Glutamatergic neuron (in vitro differentiated cells): ENCODE data around the gene EEFSEC. TPM values are rescaled to one million over a fixed set of nuclear protein-coding genes. Genes with fewer than 3 reads are reported as not detected.

ENCODE experiments used
- DNase-seq: peaks from one replicate; pipeline ENCODE4 v3.0.0; 2022
- H3K27ac Mint-ChIP-seq: one replicate; pipeline ENCODE4 v1.8.0; 2020; ENCODE audit warnings: mild to moderate bottlenecking, mixed read lengths, inconsistent platforms; ENCODE audit not compliant: unreplicated experiment
- H3K27me3 Mint-ChIP-seq: one replicate; pipeline ENCODE4 v1.8.0; 2020; ENCODE audit warnings: mild to moderate bottlenecking, moderate library complexity, mixed read lengths, inconsistent platforms; ENCODE audit not compliant: unreplicated experiment
- H3K36me3 Mint-ChIP-seq: one replicate; pipeline ENCODE4 v1.8.0; 2020; ENCODE audit warnings: mild to moderate bottlenecking, mixed read lengths, inconsistent platforms; ENCODE audit not compliant: unreplicated experiment
- H3K4me1 Mint-ChIP-seq: one replicate; pipeline ENCODE4 v1.8.0; 2020; ENCODE audit warnings: mild to moderate bottlenecking, low read depth, mixed read lengths, inconsistent platforms; ENCODE audit not compliant: unreplicated experiment
- H3K4me3 Mint-ChIP-seq: one replicate; pipeline ENCODE4 v1.8.0; 2020; ENCODE audit warnings: mild to moderate bottlenecking, mixed read lengths, inconsistent platforms; ENCODE audit not compliant: unreplicated experiment
- H3K9me3 Mint-ChIP-seq: one replicate; pipeline ENCODE4 v1.8.0; 2020; ENCODE audit warnings: mild to moderate bottlenecking, moderate library complexity, mixed read lengths, inconsistent platforms; ENCODE audit not compliant: unreplicated experiment
- CTCF ChIP-seq: fragments of 200-600 bp; sonication (generic); IDR thresholded peaks from one replicate; pipeline ENCODE4 v1.5.0; 2021; ENCODE audit not compliant: partially characterized antibody, unreplicated experiment
- total RNA-seq: library from RNA; stranded (reverse); fragmentation: NEBNext Ultra II Directional; extraction: Animal tissue kit (Norgen Biotek cat#: 25700); gene quantifications from one replicate; pipeline ENCODE4 v1.2.1, GENCODE V29; 2021; ENCODE audit not compliant: unreplicated experiment

Gene EEFSEC
- total RNA-seq, 1 donor from 2014 or later: 8.3 TPM

DNA sequence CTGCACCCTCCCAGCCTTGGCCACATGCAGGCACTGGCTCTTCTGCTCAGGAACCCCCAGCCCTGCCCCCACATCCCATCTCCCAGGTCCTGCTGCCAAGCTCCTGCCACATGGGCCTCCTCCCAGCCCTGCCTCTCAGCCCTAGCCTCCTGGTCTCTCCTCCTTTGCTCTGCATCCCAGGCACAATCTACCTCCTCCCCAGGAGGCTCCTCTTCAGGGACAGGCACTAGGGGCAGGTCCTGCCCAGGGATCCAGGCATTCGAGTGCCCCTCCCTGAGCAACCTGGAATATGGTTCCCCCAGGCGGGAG is 301.0 kb downstream of the EEFSEC start:
- Mint-ChIP-seq H3K27ac (no peak overlapping the region), H3K4me3 (no peak overlapping the region), H3K4me1 (peaks cover 6% of the 10 kb centered on the region), H3K36me3 (peaks cover 14% of the 10 kb centered on the region), H3K27me3 (peaks cover 17% of the 10 kb centered on the region), H3K9me3 (peaks cover 4% of the 10 kb centered on the region)
- no peak for DNase-seq
- TF ChIP-seq CTCF: no peak

DNA sequence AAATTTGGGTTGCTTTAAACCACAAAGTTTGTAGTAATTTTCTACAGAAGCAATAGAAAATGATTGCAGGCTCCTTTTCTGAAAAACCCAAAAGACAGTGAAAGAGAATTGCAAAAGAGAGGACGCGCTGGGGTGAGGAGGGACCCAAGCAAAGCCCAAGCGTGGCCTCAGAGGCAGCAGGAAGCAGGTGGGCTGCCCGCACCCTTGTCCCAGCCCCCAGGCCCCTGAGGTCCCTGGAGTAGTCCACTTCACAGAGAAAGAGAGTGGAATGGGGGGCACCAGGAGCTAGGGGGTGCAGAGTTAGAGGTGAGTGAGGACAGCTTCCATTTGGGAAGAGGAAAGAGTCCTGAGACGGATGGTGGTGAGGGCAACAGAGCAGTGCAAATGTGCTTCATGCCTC is 301.8 kb downstream of the EEFSEC start:
- Mint-ChIP-seq H3K4me3 (no peak overlapping the region), H3K27ac (no peak overlapping the region), H3K36me3 (peaks cover 14% of the 10 kb centered on the region), H3K9me3 (peaks cover 8% of the 10 kb centered on the region), H3K27me3 (peaks cover 17% of the 10 kb centered on the region), H3K4me1 (peaks cover 8% of the 10 kb centered on the region)
- TF ChIP-seq CTCF: no peak
- DNase-seq: no peak

DNA sequence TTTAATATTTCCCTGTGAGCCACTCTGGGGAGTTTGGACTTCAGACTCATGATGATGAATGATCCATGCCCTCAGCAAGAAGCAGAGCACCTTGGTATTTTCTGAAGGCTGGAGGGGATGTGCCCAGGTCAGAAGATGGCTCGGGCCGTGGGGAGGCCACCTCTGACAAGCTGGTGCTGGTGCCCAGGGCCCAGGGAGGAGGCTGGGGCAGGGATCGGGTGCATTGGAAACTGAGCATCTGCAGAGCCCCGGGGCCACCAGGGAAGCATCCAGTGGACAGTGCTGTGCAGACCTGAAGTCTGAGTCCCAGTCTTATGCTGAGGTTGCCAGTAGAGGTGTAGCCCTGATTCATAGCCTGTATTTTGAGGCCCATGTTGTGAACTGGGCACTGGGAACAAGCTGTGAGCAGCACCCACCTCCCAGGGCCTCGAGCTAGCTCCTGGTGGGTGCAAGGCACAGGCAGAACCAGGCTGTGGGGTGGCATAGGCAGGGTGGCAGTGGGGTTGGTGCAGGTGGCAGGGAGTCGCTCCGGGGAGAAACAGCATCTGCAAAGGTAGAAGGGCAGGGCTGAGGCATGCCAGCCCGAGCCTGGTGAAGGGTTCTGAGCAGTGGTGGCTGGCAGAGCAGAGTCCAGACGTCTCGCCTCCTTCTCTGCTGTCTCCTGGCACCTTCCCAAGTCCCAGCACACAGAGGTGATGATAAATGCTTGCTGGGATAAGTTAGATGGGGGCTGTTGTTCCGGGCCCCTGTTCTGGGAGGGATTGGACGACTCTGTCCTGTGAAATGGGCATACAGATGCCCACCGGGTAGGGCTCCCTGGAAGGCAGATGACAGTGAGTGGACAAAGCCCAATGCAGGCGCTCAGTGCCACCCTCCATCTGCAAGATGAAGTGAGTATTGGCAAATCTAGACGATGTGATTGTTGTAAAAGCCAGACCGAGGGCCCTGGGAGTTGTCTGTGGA is 302.8 kb downstream of the EEFSEC start:
- Mint-ChIP-seq H3K36me3 (peaks cover 12% of the 10 kb centered on the region), H3K9me3 (peaks cover 10% of the 10 kb centered on the region), H3K27me3 (peaks cover 14% of the 10 kb centered on the region), H3K4me3 (no peak overlapping the region), H3K4me1 (peaks cover 8% of the 10 kb centered on the region), H3K27ac (no peak overlapping the region)
- no peak for DNase-seq
- no peak for TF ChIP-seq CTCF

DNA sequence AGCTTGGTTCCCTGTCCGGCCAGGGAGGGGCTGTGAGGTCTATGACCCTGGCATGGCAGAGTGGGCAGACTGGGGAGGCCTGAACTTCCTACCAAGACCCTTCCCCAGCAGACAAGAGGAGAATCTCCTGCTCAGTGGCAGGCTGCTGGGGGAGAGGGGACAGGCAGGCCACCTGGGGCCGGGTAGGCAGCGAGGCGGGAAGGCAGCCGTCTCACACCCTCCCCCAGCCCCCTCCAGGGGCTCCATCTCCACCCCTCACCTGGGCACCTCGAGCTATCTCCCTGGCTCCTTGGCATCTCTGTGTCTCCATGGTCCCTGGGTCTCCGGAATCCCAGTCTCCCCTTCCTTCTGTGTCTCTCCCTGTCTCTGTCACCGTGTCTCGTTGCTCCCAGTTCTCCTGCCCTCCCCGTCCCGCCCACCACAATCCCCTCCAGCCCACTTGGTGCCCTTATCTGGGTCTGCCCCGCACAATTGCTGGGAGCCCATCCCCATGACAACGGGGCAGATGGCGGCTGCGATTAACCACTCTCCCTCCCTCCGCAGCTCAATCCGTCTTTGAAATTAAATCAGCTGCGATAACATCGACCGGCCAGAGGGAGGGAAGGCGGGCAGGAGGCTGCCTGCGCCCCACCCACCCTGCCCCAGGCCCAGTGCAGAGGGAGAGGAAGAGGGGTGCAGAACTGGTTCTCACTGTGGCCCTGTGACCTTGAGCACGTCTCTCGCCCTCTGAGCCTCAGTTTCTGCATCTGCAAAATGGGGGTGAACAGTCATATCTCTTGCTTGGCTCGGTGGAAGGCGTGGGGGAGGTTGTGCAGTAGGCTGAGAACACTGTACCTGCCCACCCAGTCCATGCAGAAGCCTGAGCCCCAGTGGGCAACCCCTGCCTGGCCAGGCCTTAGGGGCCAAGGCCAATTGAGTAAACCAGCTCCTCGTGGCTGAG is 303.8 kb downstream of the EEFSEC start:
- Mint-ChIP-seq H3K4me1 (peaks cover 8% of the 10 kb centered on the region), H3K27me3 (peaks cover 10% of the 10 kb centered on the region), H3K36me3 (peaks cover 12% of the 10 kb centered on the region), H3K4me3 (no peak overlapping the region), H3K27ac (no peak overlapping the region), H3K9me3 (peaks cover 9% of the 10 kb centered on the region)
- TF ChIP-seq CTCF: no peak
- DNase-seq: peak; percentile 49
